Dendritic cell treated with granulocyte-macrophage colony-stimulating factor and Interleukin-4, amounts not matched to agents 40 ng/mL and 50 ng/mL, for 4 days (primary cell): Measurements from ENCODE around the gene DNASE1L2.

Experiments used
- H3K27ac Mint-ChIP-seq: one replicate; pipeline ENCODE4 v1.8.0; 2022; ENCODE audit warnings: mild to moderate bottlenecking, mixed read lengths
- H3K27me3 Mint-ChIP-seq: one replicate; pipeline ENCODE4 v1.8.0; 2022; ENCODE audit warnings: mild to moderate bottlenecking, mixed read lengths
- H3K36me3 Mint-ChIP-seq: one replicate; pipeline ENCODE4 v1.8.0; 2022; ENCODE audit warnings: low read depth, mixed read lengths
- H3K4me1 Mint-ChIP-seq: one replicate; pipeline ENCODE4 v1.8.0; 2022; ENCODE audit warnings: low read depth, mixed read lengths
- H3K4me3 Mint-ChIP-seq: one replicate; pipeline ENCODE4 v1.8.0; 2022; ENCODE audit warnings: mild to moderate bottlenecking, moderate library complexity, mixed read lengths
- H3K9me3 Mint-ChIP-seq: one replicate; pipeline ENCODE4 v1.8.0; 2022; ENCODE audit warnings: mixed read lengths
- intact Hi-C: fragments of 100-400 bp; cut with micrococcal nuclease; formaldehyde crosslinking; loops from one replicate; pipeline ENCODE4 v1.15.0; 2022

DNASE1L2 gene, protein sequence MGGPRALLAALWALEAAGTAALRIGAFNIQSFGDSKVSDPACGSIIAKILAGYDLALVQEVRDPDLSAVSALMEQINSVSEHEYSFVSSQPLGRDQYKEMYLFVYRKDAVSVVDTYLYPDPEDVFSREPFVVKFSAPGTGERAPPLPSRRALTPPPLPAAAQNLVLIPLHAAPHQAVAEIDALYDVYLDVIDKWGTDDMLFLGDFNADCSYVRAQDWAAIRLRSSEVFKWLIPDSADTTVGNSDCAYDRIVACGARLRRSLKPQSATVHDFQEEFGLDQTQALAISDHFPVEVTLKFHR

DNA sequence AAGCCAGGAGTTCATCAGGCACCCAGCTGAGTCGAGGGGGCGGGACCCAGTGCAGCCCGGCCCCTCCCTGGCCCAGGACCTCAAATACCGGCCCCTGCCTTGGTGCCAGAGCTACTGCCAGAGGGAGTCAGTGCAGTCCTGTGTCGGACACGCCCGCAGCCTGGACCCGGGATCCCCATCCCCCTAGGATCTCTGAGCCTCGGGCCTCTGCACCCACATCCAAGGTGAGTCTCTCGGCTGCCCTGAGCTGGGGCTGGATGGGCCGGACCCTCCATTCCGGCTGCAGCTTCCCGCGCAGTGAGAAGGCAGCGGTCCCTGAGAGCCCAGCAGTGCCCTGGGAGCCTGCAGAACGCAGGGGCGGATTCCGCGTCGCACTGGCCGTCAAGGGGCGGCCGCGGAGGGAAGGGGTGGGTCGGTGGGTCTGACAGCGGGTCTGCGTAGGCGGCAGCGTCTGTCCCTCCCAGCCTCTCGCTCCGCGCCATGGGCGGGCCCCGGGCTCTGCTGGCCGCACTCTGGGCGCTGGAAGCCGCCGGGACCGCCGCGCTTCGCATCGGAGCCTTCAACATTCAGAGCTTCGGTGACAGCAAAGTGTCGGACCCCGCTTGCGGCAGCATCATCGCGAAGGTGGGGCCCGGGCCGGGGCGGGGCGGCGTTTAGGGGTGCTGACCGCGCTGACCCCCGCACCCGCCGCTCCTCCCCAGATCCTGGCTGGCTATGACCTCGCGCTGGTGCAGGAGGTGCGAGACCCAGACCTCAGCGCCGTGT is at the start of gene DNASE1L2:
DNASE1L2 (plus strand) TSS at position 108 of the 765 bp plus-strand sequence; CDS start at position 481, 373 bp downstream.
- Mint-ChIP-seq H3K27me3 (peaks cover 53% of the 10 kb centered on the region), H3K4me3 (peak within 1 kb of the TSS; percentile 40), H3K36me3 (peaks cover 66% of the 10 kb centered on the region), H3K9me3 (no peaks in the 10 kb centered on the region), H3K27ac (no peak within 1 kb of the TSS), H3K4me1 (peaks cover 22% of the 10 kb centered on the region)
- intact Hi-C loops: no loop called here

DNA sequence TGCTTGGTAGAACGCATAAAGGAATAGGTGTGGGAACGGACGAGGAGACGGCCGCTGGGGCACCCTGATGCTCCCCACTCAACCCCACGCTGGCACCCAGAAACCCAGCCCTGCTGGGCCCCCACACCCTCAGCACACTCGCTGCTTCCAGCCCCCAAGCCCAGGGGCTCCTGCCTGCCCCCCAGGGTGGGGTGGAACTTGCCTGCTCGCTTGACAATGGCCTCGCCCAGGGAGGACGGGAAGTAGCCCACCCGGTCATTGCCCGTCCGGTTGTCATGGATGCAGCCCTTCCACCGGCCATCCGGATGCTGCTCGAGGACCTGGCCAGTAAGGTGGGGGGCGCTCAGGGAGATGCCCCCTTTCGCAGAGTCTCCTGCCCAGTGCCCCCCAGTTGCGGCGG is 49.7 kb upstream of the DNASE1L2 start:
- no peaks in the 10 kb centered on the region for H3K9me3 Mint-ChIP-seq
- H3K27ac Mint-ChIP-seq: no peak overlapping the region
- H3K4me3 Mint-ChIP-seq: no peak overlapping the region
- H3K27me3 Mint-ChIP-seq: no peaks in the 10 kb centered on the region
- no peaks in the 10 kb centered on the region for H3K4me1 Mint-ChIP-seq
- no peaks in the 10 kb centered on the region for H3K36me3 Mint-ChIP-seq
- intact Hi-C loops: no loop called here

DNA sequence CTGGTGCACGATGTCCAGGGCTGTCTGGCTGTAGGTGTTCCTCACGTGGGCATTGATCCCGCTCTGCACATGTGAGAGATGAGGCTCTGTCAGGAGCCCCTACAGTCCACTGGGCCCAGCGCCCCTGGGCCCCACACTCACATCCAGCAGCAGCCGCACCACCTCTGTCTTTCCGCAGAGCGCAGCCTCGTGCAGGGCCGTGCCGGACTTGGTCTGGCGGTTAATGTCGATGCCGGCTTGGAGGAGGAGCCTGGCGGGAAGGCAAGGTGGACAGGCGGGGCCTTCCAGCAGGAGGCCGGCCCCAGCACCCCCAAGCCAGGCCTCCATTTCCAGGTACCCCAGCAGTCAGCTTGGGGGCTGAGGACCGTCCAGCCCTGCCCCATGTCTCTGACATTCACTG is 49.0 kb upstream of the DNASE1L2 start:
- H3K27me3 Mint-ChIP-seq: no peaks in the 10 kb centered on the region
- H3K9me3 Mint-ChIP-seq: no peaks in the 10 kb centered on the region
- no peaks in the 10 kb centered on the region for H3K4me1 Mint-ChIP-seq
- intact Hi-C loops: no loop called here
- H3K4me3 Mint-ChIP-seq: no peak overlapping the region
- no peaks in the 10 kb centered on the region for H3K36me3 Mint-ChIP-seq
- H3K27ac Mint-ChIP-seq: no peak overlapping the region

DNA sequence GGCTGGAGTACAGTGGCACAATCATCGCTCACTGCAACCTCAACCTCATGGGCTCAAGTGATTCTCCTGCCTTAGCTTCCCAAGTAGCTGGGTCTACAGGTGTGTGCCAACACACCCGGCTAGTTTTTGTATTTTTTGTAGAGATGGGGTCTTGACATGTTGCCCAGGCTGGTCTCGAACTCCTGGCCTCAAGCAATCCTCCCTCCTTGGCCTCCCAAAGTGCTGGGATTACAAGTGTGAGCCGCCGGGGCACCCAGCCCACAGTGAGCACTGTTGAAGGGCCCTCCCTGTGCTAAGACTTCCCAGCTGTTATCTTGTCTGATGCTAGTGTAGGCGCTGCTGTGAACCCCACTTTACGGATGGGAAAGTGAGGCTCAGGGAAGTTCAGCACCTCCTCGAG is 47.8 kb upstream of the DNASE1L2 start:
- Mint-ChIP-seq H3K36me3 (no peaks in the 10 kb centered on the region), H3K27ac (no peak overlapping the region), H3K4me1 (no peaks in the 10 kb centered on the region), H3K9me3 (no peaks in the 10 kb centered on the region), H3K4me3 (no peak overlapping the region), H3K27me3 (peaks cover 5% of the 10 kb centered on the region)
- intact Hi-C loops: no loop called here

DNA sequence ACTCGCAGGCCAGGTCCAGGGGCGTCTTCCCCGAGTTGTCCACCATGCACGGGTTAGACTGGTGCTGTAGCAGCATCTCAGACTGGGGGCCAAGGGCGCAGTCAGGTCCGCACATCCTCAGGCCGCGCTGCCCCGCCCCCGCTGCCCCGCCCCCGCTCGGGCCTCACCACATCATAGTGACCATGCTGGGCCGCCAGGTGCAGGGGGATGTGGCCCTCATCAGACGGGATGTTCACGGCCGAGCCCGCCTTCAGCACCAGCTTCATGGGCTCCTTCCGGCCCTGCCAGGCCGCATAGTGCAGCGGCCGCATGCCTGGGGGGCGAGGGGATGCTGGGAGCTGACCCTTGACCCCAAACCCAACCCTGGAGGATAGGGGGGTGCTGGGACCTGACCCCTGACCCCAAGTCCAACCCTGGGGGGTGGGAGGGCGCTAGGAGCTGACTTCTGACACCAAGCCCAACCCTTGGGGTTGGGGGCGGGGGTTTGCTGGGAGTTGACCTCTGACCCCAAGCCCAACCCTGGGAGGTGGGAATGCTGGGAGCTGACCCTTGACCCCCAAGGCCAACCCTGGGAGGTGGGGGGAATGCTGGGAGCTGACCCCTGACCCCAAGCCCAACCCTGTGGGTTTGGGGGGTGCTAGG is 46.9 kb upstream of the DNASE1L2 start:
- intact Hi-C loops: no loop called here
- no peak overlapping the region for H3K27ac Mint-ChIP-seq

DNA sequence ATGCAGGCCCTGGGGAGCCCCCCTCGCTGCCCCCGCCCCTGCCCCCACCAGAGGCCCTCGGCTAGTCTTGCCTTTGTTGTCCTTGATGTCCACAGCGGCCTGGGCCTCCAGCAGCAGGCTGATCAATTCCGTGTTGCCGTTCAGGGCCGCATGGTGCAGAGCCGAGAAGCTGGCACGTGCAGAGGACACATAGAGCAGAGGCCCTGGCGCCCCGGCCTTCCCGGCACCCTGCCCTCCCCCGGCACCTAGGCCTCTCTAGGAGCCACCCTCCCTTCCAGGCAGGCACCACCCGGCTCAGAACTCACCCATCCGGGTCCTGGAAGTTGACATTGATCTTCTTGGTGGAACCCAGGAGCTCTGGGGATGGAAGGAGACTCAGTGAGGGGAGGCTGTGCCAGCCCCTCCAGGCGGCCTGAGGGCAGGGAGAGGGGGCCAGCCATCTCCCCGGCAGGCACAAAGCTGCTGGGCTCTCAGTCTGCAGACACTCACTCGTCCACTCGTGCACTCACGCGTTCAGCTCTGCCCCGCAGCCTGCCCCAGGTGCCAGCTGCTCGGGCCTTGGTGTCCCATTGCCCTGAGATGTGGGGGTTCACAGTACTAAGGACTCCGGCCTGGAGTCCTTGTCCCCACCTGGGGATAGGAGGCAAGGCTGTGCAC is 46.1 kb upstream of the DNASE1L2 start:
- Mint-ChIP-seq H3K36me3 (no peaks in the 10 kb centered on the region), H3K27ac (no peak overlapping the region), H3K9me3 (no peaks in the 10 kb centered on the region), H3K4me1 (no peaks in the 10 kb centered on the region), H3K4me3 (no peak overlapping the region), H3K27me3 (peaks cover 23% of the 10 kb centered on the region)
- intact Hi-C loops: no loop called here

More for the DNA sequence above, 46.9 kb upstream of the DNASE1L2 start:
- Mint-ChIP-seq H3K4me3 (no peak overlapping the region), H3K9me3 (no peaks in the 10 kb centered on the region), H3K4me1 (no peaks in the 10 kb centered on the region), H3K27me3 (peaks cover 15% of the 10 kb centered on the region), H3K36me3 (no peaks in the 10 kb centered on the region)

DNA sequence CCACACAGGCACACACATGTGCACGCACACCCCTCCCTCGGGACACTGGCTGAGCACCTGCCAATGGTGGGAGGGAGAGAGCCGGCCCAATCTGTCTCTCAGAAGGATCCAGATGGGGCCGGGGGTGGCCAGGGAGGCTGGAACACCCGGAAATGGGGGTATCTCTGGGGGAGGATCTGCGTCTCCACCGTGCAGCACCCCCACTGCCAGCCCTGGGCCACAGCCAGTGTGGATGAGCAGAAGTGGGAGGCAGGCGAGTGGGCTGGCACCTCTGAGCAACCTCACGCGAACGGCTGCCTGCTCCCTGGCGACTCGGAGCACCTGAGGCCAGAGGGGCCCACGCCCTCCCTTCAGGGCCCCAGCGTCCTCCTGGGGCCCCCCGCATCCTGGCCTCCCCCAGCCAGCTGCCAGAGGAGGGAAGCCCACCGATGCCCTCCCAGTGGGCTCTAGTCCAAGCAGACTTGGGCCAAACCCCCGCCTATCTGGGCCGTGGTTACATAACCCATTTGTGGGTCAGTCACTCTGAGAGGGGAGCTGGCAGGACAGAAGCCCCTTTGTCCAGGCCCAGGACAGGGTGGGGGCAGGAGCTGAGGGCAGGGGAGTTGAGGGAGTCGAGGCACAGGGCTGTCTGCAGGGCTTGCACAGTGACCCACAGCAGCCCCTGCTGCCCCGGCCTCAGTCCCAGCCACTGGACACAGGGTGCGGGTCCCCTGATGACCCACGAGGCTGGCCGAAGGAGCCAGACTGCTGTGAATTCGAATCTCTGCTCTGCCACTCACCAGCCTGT is 45.4 kb upstream of the DNASE1L2 start:
- Mint-ChIP-seq H3K36me3 (no peaks in the 10 kb centered on the region), H3K27me3 (peaks cover 30% of the 10 kb centered on the region), H3K4me3 (no peak overlapping the region), H3K9me3 (no peaks in the 10 kb centered on the region), H3K27ac (no peak overlapping the region), H3K4me1 (no peaks in the 10 kb centered on the region)
- intact Hi-C loops: no loop called here

DNA sequence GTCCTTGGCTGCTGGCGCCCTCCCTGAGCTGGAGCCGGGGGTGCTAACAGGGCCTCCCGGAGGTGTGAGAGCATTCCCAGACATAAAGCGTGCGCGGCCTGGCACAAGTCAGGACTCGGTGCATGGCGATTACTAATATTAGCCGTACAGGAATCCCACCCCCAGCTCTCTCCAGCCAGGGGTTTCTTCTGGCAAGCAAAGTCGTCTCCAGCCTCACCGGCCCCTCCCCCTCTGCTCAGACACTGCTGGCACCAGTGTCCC is 44.9 kb upstream of the DNASE1L2 start:
- Mint-ChIP-seq H3K4me1 (no peaks in the 10 kb centered on the region), H3K36me3 (no peaks in the 10 kb centered on the region), H3K4me3 (no peak overlapping the region), H3K27me3 (peaks cover 32% of the 10 kb centered on the region), H3K9me3 (no peaks in the 10 kb centered on the region), H3K27ac (no peak overlapping the region)
- intact Hi-C loops: no loop called here

DNA sequence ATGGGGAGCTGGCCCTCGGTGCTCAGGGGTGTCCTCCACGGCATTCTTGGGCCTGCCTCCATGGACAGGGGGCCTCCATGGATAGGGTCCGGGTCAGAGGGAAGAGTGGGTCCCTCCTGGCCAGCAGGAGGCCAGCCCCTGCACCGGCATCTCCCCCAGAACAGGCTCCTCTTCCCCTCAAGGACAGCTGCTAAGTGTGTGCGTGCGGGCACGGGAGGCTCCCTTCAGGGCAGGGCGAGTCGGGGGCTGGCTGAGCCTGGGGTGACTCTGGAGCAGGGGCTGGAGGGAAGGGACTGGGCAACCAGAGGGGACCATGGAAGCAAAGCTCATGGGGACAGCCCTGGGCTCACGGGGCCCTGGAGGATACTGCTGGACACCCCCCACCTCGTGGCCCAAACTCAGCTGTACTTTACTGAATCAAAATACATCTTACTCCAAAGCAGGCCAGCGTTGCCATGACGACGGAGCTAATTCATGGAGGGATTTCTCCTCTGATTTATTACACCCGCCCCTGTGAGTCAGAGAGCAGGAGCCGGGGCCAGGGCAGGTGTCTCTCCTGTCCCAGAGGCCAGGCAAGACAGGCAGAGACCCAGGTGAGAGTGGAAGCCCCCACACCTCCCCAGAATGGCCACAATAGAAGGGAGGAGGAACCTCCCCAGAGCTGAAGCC is 41.9 kb upstream of the DNASE1L2 start:
- H3K36me3 Mint-ChIP-seq: no peaks in the 10 kb centered on the region
- intact Hi-C loops: no loop called here
- no peaks in the 10 kb centered on the region for H3K4me1 Mint-ChIP-seq
- no peaks in the 10 kb centered on the region for H3K9me3 Mint-ChIP-seq
- H3K27me3 Mint-ChIP-seq: peaks cover 56% of the 10 kb centered on the region
- H3K27ac Mint-ChIP-seq: no peak overlapping the region
- H3K4me3 Mint-ChIP-seq: no peak overlapping the region

DNA sequence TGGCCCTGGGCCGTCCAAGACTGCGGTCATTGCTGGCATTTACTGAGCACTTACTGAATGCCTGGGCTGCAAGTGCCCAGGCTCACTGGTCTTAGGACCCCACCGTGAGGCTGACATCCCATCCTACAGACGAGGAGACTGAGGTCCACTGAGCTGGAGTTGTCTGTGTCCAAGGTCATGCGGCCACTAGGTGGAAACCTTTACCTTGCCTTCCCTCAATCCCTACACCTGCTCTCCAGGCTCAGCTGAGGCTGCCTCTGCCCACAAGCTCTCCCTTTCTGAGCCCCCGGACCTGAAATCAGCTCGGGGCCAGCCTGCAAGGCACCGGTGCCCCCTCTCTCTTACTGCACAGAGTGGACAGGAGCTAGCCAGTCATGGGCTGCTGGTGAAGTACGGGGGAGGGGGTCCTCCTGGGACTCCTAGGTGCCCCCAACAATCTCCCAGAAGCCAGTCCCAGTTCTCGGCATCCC is 41.4 kb upstream of the DNASE1L2 start:
- Mint-ChIP-seq H3K36me3 (no peaks in the 10 kb centered on the region), H3K27me3 (peaks cover 62% of the 10 kb centered on the region), H3K4me3 (no peak overlapping the region), H3K9me3 (no peaks in the 10 kb centered on the region), H3K27ac (no peak overlapping the region), H3K4me1 (no peaks in the 10 kb centered on the region)
- intact Hi-C loops: no loop called here

DNA sequence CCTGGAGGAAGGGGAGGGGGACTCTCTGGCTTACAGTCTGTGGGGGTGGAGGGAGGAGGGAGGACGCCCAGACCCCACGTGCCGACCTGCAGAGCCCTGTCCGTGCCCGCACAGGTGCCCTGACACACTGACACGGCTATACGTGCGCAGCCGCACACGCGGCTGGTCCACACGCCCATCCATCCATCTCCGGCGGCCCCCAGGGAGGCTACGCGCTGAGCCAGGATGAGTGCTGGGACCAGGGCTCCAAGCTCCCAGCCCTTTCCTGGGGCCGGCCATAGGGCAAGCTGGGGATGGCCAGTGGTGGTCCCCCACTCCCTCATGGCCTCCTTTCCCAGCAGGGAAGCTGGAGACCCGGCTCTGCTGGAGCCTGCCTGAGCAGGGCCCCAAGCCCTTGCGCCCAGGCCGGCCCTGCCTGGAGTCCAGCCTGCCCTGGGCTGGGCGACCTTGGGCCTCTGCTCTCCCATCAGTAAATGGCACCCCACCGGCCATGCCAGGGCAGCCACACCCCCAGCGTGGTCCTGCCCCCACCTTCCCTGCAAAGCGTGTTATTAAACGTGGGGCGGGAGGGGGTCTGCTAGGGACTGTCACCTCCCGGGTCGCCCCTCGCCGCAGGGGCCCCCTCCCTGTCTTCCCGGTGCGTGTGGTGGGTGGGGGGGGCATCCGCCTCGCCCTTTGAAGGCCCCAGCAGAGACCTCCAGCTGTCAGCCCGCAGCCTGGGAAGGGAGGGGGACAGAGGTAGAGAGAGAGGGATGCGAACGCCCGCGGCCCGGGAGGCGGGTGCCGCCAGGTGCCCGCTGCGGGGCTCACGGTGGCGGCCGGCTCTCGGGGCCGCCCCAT is 40.7 kb upstream of the DNASE1L2 start:
- Mint-ChIP-seq H3K27me3 (peaks cover 69% of the 10 kb centered on the region), H3K36me3 (no peaks in the 10 kb centered on the region), H3K9me3 (no peaks in the 10 kb centered on the region), H3K27ac (no peak overlapping the region), H3K4me3 (peak overlapping the region; percentile 15), H3K4me1 (no peaks in the 10 kb centered on the region)
- intact Hi-C loops: no loop called here

DNA sequence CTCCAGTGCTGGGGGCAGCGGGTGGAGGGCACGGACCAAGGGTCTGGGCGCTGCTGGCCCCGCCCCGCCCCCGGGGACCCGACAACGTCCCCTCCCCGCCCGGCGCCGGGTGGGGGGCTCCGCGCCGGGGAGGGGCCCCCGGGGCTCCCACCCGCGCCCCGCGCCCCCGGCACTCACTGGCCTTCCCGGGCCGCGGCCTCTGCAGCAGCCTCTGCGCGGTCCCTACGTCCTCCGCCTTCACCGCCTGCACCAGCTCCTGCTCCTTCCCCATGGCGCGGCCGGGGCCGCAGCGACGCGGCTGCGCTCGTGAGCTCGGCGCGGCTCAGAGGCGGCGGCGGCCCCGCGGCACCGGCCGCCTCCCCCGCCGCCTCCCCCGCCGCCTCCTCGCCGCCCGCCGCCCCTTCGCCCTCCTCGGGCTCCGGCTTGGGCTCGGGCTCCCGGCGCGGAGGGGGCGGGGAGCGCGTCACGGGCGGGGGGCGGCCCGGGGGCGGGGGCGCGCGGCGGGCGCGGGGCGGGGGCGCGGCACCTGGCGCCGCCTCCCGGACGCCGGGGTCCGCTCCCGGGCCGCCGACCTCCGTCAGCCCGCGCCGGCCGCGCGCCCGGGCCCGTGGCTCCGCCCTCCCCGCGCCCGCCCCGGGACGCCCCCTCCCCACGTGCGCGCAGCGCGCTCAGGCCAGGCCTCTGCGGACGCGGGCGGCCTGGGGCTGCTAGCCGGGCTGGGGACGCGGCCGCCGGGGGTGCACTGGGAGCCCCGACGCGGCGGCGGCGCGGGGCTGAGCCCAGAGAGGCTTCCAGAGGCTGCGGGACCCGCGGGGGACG is 39.9 kb upstream of the DNASE1L2 start, which contains the start of gene CASKIN1:
CASKIN1 (minus strand) TSS at position 444 of the 819 bp plus-strand sequence; CDS start at position 271, 173 bp downstream.
- Mint-ChIP-seq H3K27ac (no peak within 1 kb of the TSS), H3K9me3 (no peaks in the 10 kb centered on the region), H3K27me3 (peaks cover 72% of the 10 kb centered on the region), H3K4me1 (no peaks in the 10 kb centered on the region), H3K36me3 (no peaks in the 10 kb centered on the region), H3K4me3 (peak within 1 kb of the TSS; percentile 68)
- intact Hi-C loops: no loop called here
